ENCODE data around the gene NFATC1. TPM values are rescaled to one million over a fixed set of nuclear protein-coding genes. Genes with fewer than 3 reads are reported as not detected.

Gene NFATC1
- total RNA-seq, 1 donor from 2014 or later, result 50.8 TPM

DNA sequence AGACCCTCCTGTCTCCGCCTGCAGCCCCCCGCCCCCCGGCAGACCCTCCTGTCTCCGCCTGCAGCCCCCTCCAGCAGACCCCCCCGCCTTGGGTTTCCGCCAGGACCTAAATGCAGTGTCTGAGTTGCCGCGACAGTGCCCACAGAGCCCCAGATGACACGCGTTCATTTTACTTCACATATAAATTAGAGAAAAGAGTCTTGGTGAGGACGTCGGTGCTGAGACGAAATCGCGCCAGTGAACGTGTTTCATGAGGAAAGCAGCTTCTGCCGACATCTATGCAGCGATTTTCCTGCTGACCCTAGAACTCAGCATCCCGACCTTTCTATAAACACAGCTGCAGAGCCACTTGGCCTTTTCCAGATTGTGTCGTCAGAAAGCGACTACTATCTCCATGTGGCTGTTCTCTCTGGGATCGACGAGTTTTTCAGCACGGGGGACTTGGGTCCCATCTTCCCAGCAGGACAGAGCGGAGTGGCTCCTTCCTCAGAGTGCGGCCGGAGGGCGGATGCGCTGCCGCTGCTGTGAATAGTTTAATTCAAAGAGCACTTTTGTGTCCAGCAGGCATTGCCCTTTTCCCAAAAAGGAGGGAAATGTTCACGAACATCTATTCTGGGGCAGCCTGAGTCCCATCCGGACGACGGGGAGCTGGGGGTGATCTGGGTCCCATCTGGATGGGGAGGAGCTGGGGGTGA lies 136.7 kb downstream of the NFATC1 start:
- DNase-seq (ENCODE audit: low spot score), result no peak

DNA sequence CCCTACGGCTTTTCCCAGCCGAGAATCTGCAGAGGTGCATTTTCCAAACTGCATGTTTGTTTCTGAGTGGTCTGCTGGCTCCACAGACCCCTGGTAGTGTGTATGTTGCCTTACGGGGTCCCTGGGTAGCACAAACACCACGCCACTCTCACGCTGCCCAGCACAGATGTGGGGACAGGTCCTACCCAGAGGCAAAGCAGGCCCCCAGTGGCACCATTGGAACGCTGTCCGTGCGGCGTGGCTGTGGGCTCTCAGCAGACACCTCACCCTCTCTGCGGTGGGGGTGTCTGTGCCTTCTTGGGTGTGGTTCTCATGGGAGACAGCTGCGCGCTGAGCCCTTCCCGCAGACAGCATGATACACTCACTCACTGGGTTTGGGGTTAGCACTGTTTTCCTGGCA lies 137.4 kb downstream of the NFATC1 start:
- no peak for DNase-seq (ENCODE audit: low spot score)

DNA sequence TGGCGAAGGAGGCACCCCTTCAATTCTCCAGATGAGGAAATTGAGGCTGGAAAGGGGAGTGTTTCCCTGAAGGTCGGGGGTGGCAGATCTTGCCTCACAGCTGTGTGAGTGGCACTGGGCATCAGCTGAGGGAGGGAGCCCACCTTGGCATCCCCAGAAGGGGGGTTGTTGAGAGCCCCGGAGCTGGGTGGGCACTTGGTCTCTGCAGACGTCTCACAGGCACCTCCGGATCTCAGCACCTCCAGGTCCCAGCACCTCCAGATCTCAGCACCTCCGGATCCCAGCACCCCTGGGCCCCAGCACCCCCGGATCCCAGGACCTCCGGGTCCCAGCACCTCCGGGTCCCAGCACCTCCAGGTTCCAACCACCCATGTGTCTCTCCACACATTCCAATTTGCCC lies 137.9 kb downstream of the NFATC1 start:
- no peak for DNase-seq (ENCODE audit: low spot score)

DNA sequence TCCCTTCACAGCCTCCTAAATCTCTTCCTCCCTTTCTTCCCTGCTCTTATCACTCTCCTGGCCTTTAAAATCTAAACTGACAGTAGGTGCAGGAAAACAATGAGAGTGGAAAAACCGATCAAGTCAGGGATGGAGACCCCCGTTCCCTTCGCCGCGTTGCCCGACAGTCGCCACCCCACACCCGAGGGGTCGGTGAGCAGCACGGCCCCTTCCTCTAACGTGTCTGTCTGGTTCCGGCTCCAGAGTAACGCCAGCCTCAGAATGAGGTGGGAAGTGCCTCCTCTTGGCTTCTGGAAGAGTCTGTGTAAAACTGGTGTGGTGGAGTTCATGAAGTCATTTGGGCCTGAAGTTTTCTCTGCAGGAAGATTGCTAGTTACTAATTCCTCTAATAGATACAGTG lies 138.6 kb downstream of the NFATC1 start:
- DNase-seq (ENCODE audit: low spot score), result no peak

DNA sequence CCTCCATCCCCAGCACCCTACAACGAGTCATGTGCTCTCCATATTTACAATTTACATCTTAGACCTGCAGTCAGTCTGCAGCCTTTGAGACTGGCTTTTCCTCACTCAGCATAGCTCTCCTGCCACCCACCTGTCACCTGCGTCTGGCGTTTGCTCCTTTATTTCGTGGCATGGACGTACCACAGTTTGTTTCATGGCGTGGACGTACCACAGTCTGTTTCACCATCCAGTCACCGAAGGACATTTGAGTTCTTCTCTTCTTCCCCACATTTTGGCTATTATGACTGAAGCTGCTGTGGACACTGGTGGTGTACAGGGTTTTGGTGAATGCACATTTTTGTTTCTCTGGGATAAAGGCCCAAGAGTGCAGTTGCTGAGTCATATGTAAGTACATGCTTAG lies 142.0 kb downstream of the NFATC1 start:
- no peak for DNase-seq (ENCODE audit: low spot score)

DNA sequence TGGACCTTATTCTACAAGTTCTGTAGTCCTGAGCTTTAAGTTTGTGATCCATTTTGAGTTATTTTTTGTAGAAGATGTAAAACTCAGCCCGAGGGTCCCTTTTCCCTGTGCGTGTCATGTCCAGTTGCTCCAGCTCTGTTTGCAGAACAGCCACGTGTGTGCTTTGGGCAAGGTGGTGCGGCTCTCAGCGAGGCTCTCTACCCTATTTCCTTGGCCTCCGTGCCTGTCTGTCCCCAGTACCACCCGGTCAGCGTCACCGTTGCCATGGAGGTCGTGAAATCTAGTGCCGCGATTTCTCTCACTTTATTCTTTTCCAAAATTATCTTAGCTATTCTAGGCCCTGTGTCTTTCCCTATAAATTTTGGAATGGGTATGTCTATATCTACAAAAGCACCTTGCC lies 142.9 kb downstream of the NFATC1 start:
- no peak for DNase-seq (ENCODE audit: low spot score)

DNA sequence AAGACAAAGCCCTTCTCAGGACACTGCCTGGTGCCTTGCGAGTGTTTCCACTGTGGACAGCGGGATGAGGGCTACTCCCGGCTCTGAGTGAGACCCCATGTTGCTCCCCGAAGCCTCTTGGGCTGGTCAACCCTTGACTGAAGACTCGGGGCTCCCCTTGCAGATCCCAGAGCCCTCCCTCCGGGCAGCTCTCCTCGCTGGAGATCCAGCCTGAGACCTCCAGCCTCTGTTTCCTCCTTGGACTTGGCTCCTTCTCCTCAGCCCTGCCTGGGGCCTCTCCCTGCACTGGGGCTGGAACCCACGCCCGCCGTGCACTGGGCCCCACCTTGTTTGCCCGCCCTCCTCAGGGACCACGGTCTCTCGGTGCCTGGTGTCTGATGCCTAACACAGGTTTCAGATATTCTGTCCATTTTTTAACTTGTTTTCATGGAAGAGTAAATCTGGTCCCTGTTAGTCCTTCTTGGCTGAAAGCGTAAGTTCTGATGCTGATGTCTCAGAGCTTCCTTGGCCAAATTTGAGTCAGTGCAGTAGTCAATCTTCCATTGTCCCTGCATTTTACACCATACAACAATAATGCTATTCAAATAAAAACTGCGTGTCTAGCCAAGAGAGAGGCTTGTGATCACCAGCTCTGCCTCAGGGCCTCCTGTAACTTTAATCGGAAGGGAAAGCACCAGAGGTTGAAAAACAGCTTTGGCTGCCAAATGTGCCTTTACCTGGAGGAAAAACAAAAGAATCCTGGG lies 144.6 kb downstream of the NFATC1 start:
- DNase-seq (ENCODE audit: low spot score), result no peak

DNA sequence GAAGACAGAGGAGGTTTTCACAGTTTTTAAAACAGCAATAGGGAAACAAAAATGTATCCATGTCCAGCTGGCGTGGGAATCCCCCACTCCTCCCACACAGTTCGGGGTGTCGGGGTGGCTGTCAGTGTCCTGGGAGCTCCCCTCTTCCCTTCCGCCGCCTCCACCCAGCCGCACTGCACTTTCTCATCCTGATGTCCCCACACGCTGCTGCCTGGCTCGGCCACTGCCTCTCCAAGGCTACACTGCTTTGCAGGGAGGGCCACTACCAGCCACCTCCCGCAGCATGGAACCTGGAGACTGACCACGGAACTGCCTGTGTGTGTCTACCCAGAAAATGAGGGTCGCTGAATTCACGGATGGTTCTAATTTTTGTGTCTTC lies 145.2 kb downstream of the NFATC1 start:
- no peak for DNase-seq (ENCODE audit: low spot score)

DNA sequence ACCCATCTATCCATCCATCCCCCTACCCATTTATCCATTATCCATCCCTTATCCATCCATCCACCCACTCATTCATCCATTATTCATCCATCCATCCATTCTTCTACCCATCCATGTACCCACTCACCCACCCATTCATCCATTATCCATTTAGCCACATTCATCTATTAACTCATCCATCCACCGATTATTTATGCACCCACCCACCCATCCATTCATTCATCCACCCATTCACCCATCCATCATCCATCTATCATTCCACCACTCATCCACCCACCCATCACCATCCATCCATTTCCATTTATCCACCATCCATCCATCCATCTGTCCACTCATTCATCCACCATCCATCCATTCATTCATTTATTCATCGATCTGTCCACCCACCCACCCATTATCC lies 146.5 kb downstream of the NFATC1 start:
- DNase-seq (ENCODE audit: low spot score), result no peak

DNA sequence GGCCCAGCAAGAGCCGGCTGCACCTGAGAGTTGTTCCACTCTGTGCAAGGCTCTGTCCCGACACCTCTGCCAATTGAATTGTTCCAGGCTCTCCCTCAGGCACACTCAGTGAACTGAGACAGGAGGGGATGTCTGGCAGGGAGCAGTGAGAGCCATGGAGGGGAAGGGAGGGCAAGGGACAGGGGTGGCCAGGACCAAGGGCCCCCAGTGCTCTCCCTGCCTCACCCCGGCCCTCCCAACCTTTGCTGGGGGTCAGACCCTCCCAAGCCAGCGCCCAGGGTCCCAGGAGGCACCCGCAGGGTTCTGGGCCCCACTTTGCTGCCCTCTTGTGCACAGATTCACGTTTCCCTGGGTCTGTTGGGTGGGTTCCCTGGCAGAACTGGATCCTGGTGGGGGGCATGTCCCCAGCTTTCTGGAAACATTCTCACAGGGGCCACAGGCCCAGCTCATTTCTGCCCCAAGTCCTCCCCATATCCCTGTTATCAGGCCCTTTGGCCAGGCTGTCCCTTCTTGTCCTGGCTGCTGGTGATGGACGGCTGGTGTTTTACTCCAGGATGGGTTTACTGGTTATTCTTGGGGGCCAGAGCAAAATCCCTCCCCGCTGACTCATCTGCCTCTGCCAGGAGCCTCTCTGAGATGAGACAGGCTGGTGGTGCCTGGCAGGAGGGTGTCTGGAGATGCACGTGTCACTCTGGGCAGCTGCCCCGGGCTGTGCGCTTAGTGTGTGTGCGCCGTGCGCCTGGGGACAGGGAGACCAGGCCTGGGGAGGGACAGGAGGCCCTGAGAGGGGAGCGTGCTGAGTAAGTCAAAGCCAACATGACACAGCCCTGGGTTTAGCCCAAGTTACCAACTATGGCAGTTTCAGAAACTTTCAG lies 147.4 kb downstream of the NFATC1 start:
- DNase-seq (ENCODE audit: low spot score), result peak; percentile 46

DNA sequence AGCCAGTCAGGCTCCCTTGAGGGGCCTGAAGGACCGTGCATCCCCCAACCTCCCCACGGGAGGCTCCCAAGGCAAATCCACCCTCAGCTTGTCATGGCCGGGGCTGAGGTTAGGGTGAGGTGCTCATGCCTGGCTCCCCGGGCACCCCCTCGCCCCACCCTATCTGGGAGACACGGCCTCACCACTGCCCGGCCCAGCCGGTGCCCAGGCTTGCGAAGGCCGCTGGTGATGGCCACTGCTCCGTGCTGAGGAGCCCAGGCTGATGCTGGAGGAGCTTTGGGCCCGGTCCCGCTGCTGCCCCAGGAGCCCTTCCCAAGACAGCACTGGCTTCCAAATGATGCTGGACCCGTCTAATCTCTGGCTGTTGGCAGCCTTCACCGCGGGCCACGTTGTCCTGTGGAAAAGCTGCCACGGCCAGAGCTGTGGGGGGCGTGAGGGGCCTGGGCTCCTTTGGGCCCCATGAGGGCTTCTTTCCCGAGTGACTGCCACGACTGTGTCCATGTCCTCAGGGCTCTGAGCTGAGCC lies 148.2 kb downstream of the NFATC1 start:
- DNase-seq (ENCODE audit: low spot score), result no peak

DNA sequence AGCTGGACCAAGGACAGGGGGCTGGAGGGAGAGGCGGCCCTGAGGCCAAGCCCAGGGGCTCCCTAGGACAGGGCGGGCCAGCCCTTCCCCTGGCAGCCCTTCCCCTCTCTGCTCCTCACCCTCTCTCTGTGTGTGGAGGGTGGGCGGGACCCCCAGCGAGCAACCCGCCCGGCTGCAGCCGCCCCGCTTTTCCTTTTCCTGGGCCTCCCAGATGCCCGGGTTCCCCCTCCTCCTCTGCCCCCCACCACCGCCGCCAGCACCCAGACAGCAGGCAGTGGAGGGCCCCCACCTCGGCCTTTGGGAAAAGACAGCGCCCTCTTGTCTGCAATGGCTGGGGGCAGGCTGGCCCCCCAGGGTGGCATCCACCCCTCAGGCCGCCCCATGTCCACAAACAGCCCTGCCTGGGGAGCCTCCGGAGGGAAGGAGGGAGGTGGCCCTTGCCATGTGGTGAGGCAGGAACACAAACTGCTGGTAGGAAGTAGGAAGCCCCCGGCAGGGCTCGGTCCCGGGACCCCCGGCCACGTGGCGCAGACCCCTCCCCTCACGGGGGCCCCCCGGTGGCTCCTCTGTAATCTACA lies 148.7 kb downstream of the NFATC1 start:
- no peak for DNase-seq (ENCODE audit: low spot score)

DNA sequence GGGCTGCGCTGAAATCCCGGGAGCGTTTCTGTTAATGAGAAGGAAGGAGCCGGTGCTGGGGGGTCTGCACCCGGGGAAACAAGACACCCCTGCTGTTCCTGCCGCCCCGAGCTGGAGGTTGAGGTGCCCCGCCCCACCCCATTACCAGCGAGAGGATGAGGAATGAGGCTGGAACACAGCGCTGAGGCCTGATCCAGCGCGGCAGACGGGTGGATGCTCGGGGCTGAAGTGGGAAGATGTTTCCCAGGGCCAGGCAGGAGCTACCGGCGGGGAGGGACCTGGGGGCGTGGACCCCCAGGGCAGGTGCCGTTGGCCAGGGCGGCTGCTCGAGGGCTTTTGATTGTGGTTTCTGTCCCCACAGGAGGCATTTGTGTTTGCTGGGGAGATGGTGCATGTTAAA lies 149.5 kb downstream of the NFATC1 start:
- no peak for DNase-seq (ENCODE audit: low spot score)

DNA sequence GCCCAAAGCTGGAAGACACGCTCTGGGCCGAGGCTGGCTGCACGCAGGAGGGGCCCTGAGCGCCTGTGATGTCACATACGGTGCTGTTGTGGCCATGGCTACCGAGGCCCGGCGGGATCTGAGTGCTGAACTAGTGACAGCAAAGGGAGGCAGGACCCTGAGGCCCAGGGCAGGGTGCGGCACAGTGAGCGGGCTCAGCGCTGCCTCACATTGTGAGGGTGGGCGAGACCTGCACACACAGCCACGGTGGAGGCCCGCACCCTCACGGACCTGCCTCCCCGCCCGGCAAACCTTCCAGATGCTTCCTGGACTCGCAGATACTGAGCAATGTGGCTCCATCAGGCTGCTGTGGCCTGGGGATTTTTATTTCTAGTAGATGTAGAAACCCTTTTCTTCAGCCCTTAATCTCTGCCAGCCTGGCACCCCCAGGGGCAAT lies 150.0 kb downstream of the NFATC1 start:
- DNase-seq (ENCODE audit: low spot score), result no peak

DNA sequence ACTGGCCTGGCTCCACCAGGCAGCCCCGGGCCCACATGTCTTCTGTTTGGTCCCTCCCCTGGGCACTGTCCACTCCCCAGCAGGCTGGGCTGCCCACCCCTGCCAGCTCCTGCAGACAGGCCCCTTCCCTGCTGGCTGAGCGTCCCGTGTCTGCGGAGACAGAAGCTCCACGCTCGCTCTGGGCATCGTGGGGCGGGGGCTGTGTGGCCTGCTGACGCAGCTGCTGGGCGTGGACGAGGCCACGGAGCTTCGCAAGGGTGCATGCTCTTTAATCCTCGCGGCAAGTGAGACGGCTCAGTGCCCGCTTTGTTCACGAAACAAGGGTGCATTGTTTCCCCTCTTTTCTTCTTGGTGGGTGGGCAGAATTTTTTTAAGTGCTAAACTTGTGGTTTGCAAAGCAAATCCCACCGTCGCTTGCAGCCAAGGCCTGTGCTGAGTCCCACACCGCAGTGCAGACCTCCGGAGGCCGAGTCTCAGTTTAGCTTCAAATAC lies 151.1 kb downstream of the NFATC1 start:
- DNase-seq (ENCODE audit: low spot score), result no peak

DNA sequence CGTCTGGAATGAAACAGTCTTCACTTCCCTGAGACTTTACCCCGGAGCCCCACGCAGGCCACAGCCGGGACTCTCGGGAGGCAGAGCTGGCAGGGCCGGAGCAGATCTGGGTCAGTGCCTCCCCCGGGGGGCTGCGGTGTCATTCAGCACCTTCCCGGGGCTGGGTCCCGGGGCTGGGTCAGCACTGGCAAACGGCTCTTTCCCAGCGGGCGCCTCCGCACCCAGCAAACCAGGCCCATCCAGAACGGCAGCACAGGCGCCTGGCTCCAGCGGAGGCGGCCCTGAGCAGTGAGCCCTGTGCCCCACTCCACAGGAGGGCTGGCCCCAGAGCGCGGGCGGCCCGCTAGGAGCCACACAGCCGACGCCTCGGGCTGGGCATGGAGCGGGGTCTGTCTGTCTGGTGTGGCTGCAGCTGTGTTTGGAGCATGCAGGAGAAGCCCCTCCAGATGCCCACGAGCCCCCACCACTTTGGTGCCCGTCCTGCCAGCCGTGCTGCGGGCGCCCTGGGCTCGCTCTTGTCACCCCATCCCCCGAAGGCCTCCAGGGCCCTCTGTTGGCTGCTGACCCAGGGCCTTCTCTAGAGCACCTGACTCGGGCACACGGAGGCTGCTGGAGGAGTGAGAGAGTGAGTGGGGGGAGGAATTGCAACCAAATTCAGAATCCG lies 151.8 kb downstream of the NFATC1 start:
- peak; percentile 37 for DNase-seq (ENCODE audit: low spot score)

DNA sequence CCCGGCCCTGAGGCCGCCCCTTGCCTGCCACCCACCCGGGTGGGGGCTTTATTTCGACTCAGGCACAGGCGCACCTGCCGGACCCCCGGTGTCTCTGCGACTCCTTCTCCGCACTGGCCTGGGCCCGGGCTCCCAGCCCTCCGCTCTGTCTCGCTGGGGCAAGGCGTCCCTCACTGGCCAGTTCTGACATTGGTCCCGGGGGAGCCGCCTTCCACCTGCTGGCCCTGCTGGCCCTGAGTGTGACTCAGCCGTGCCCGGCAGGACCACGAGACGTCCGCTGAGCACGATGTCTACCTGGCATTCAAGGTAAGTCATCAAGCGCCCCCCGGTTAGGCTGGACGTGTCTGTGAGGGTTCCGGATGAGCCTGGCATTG lies 152.3 kb downstream of the NFATC1 start:
- no peak for DNase-seq (ENCODE audit: low spot score)

DNA sequence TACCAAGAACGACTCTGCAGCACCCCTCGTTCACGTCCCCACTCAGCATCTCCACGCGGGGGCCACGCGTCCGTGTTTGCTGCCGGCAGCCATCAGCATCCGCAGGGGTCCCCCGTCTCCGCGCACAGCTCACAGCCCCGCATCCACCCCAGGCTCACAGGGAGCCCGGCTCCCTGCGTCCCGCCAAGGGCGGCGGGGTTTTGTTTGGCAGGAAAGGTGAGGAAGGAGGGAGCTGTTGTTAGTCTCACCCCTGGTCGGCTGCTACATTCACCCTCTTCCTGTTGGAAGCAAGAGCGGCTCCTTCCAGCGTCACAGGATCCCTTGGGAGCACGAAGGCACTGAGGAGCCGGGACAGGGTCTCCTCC lies 152.9 kb downstream of the NFATC1 start:
- DNase-seq (ENCODE audit: low spot score), result no peak

DNA sequence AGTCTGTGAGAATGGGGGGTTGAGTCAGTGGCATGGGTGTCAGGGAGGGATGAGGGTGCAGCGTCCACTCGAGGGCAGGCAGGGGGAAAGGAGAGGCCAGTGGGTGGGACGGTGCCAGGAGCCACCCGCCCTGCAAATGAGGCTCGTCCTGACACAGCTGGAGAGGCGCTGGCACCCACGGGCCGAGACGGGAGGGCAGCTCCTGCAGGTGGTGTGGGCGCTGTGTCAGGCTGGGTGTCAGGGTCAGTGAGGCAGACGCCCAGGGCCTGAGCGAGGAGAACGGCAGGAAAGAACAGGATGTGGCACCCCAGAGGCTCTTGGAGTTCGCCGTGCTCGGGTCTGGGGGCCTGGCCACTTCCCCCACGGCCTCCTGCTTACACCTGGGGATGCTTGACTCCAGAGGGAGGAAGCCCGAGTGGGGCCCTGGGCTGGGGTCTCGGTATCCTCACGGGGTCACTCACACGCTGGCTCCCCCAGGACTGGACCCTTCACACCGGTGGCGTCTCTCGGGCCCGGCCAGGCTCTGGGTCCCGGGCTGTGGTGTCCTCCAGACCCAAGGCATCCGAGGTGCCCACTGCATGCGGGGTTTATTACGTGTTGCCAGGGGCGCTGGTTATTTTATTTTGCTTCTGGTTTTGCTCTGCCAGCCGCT lies 153.4 kb downstream of the NFATC1 start:
- DNase-seq (ENCODE audit: low spot score), result no peak

DNA sequence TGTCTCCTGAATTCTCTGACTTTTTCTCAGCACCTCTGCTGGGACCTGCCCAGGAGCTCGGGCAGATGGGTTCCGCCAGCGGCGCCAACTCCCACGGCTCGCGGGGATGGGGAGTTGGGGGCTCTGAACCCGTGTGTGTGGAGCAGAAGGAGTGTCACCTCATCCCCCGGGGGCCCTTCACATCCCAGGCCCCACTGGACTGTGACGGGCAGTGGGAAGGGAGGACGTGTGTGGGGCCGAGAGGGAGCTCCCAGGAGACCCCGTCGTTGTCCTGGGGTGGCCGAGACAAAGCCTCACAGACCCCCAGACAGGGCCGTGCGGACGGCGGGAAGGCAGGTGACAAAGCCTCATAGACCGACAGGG lies 153.9 kb downstream of the NFATC1 start:
- no peak for DNase-seq (ENCODE audit: low spot score)

DNA sequence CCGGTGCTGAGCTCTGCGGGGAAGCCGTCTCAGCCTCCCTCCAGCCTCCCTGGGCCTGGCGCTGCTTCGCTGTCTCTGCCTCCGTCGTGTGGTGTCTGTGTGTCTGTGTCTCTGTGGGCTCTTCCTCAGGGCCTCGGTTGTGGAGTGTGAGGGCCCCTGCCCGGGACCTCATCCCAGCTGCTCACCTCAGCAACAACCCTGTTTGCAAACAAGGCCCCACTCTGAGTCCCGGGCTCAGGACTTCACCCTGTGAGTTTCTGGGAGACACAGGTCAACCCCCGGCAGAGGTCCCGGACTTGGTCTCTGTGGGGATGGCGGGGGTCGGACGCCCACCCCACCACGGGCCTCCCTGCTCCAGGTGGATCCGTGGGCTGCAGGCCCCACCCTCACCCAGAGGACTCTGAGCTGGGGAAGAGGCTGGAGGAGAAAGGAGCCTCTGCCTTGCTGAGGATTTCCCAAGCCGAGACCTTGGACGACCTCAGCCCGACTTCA lies 156.5 kb downstream of the NFATC1 start:
- no peak for DNase-seq (ENCODE audit: low spot score)
